ENCODE data around the gene TRIP10.
A peak's percentile ranks its signal among the peaks of the same experiment; 100 is the strongest.
"Not testable (repeated sequence)": the region's sequence is repeated elsewhere in the genome, so short reads cannot be mapped to it uniquely, and the experiment has no call there.

TRIP10 gene, protein sequence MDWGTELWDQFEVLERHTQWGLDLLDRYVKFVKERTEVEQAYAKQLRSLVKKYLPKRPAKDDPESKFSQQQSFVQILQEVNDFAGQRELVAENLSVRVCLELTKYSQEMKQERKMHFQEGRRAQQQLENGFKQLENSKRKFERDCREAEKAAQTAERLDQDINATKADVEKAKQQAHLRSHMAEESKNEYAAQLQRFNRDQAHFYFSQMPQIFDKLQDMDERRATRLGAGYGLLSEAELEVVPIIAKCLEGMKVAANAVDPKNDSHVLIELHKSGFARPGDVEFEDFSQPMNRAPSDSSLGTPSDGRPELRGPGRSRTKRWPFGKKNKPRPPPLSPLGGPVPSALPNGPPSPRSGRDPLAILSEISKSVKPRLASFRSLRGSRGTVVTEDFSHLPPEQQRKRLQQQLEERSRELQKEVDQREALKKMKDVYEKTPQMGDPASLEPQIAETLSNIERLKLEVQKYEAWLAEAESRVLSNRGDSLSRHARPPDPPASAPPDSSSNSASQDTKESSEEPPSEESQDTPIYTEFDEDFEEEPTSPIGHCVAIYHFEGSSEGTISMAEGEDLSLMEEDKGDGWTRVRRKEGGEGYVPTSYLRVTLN

DNA sequence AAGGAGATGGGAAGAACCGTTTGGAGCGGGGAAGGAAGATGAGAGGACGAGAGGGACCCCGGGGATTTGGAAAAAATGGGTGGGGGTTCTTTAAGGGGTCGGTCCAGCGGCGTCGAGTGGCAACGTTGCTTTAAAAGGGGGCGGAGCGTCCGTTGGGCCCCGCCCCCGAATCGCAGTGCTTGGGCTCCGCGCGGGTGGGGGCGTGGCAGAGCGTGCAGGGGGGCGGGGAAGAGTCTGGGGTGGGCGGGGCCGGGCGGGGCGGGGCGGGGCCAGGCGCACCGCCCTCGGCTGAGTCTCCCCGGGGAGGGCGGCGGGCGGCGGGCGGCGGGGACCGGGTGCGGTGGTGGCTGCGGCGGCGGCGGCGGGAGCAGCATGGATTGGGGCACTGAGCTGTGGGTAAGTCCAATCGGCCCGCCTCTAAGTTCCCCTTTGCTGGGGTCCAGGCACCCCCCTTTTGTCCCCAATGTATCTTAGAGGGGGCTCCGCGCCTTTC is at the start of gene TRIP10:
Gene TRIP10 (plus strand): TSS at position 291 of the 493 bp plus-strand sequence. CDS start 82 bp downstream, at position 373.
- peak; percentile 82 for DNase-seq

DNA sequence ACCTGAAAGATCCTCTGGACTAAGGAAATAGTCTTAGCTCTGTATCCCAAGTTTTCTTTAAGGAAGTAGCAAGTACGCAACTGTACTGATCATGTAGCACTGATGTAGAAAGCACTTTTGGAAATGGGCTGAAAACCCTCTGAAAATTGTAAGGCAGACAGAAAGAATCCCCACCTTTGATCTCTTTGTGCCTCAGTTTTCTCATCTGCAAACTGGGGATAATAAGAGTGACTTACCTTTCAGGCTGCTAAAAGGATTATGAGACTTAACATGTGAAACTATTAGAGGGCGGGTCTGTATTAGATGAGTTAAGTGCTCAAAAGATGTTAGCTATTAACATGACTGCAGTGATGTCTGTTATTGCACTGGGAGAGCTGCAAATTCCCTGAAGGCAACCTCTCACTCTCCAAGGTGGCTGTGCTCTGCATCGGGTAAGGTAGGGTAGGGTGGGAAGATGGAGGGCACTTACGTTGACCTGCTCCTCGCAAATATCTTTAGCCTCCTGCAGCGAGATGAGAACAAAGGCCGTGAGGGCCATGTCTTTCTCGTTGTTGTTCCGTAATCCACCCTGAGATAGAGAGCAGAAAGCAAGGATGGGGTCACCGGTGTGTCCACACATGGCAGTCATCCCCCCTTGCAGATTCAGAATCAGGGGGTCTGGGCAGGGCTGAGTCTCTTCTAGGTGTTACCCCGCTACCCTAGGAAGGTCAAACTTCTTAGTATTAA is 49.2 kb upstream of the TRIP10 start:
- no peak for DNase-seq

DNA sequence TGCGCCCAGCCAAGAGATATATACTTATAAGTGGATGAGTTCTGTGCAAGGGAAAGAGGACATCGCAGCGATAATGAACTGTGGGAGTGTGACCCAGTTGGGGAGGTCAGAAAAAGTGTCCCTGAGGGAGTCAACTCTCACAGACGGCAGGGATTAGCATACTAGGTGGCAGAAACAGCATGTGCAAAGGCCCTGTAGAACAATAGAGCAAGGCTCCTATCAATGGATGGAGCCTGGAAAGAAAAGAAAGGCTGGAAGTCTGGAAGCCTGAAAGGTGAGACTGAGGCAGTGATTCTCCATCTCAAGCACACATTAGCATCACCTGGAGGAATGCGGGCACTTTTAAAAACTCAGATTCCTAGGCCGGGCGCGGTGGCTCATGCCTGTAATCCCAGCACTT is 48.1 kb upstream of the TRIP10 start:
- DNase-seq, result no peak

DNA sequence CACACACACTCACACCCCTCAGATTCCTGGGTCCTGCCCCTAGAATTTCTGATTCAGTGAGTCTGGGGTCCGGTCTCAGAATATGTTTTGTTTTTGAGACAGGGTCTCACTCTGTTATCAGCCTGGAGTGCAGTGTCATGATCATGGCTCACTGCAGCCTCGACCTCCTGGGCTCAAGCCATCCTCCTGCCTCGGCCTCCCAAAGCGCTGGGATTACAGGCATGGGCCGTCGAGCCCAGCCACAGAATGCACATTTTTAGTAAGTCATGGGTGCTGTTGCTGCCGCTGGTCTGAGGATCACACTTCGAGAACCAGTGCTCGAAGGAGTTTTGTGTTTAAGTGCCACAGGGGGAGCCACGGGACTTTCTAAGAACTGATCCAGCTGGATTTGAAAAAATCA is 47.5 kb upstream of the TRIP10 start:
- DNase-seq, result no peak

DNA sequence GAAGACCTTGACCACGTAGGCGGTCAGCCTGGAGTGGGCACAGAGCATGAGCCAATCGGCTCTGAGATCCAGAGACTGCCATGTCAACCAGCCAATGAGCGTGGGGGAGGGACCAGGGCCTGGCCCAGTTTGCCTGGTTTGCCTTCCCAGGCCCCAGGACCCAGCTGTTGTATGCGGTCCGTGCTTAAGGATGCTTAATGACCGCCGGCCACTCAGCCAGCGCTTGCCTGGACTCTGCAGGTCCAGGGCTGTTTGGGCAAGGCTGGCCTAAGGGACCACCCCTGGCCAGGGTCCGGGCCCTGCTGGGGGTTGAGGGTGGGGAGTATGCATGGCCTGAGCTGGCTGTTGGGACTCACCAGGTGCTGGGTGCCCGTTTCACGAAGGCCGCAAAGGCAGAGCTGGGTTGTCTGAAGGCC is 46.4 kb upstream of the TRIP10 start:
- DNase-seq, result no peak

DNA sequence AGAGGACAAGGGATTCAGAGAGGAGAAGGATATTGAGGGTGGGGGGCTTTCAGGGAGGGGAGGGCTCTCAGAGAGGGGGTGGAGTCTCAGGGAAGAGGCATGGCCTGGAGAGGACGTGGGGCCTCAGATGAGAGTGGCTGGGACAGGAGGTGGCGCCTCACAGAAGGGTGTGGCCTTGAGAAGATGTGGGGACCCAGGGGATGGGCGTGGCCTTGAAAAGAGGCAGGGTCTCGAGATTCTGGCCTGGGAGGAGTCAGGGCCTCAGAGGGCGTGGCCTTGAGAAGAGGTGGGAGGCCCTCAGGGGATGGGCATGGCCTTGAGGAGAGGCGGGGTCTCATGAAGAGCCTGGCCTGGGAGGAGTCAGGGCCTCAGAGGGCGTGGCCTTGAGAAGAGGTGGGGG is 45.8 kb upstream of the TRIP10 start:
- no peak for DNase-seq

DNA sequence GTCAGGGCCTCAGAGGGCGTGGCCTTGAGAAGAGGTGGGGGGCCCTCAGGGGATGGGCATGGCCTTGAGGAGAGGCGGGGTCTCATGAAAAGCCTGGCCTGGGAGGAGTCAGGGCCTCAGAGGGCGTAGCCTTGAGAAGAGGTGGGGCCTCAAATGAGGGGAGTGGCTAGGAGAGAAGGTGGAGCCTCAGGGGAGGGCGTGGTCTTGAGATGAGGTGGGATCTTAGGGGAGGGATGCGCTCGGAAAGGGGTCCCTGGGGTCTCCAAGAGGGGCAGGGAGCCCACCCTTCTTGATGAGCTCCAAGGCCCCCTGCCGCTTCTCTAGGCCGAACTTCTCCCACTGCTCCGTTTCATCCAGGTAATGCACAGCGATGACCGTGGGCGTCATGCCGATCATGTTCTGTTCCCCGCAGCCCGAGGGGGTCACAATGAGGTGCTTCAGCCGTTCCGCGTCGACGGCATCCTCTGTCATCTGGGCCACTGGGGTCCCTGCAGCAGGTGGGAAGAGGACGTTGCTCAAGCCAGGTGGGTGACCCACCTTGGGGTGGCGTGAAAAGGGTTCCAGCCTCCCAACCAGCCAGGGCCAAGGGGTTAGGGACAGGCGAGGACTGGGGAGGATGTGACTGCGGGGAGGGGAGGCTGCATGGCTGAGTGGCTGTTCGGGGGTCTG is 45.2 kb upstream of the TRIP10 start:
- DNase-seq, result no peak

DNA sequence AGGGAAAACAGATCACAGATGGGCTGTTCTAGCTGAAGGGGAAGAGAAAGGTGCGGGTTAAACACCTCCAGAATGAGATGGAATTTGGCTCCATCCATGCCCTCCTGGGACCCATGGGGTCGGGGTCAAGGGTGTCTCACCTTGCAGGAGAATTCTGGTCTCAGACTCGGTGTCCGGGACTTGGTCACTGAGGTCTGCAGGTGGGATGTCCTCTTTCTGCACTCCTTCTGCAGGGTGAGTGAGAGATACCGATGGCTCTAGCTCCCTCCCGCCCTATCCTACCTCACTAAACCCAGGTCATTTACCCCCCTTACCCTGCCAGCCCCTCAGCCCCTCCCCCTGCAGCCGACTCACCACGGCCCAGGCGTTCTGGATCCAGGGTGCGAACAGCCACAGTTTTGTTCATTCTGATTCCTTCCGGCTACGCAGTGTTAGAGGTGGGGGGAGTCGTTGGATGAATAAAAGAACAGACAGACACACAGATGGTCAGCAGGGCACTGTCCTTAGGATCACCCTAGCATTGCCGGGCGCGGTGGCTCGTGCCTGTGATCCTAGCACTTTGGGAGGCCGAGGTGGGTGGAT is 43.1 kb upstream of the TRIP10 start:
- no peak for DNase-seq

DNA sequence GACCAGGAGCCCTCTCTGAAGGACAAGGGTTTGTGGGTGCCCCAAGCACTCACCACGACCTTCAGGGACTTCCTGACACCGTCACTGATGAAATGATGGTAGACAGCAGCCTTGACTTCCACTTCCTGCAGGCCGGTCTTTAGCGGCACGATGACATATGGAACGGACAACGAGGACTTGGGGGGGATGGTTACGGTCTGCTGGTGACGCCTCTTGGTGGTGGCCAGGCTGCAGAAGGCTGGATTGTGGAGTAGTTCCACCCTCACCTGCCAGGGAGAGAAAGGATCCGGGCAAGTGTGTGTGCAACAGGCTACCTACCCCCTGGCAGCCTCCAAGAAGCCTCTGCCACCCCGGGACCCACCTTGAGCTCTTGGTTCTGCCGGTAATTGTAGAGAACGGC is 42.2 kb upstream of the TRIP10 start:
- no peak for DNase-seq

DNA sequence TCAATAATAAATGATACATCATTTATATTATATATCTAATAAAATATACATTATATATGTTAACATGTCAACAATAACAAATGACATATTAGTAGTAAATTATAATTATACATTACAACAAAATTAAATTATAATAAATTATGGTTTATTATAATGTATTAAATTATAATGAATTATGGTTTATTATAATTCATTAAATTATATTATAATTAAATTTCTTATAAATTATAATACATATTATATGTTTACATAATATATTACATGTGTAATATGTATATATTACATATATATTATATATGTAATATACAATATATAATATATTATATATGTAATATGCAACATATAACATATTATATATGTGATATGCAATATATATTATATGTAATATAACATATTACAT is 39.5 kb upstream of the TRIP10 start:
- no peak for DNase-seq

DNA sequence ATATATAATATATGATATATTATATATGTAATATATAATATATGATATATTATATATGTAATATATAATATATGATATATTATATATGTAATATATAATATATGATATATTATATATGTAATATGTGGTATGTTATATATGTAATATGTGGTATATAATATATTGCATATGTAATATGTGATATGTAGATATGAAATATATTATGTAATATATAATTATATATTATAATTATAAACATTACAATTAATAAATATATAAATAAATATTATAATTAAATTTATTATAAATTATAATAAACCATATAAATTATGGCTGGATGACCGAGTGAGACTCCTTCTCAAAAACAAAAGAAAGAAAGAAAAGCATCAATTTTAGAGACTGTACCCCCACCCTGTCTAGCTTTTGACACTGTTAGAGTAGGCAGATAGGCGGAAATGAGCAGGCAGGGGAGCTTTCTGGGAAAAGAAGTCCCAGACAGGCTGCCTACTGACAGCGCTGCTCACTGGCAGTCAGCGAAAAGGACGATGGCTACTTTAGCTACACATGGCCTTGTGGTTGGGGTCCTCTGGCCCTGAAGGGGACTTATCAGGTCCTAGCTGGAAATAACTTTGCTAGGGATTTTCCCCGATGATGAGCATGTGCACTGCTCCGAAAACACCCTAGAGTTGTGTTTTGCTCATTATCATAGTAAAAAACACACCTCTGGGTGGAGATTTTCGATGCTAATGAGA is 38.7 kb upstream of the TRIP10 start:
- no peak for DNase-seq

DNA sequence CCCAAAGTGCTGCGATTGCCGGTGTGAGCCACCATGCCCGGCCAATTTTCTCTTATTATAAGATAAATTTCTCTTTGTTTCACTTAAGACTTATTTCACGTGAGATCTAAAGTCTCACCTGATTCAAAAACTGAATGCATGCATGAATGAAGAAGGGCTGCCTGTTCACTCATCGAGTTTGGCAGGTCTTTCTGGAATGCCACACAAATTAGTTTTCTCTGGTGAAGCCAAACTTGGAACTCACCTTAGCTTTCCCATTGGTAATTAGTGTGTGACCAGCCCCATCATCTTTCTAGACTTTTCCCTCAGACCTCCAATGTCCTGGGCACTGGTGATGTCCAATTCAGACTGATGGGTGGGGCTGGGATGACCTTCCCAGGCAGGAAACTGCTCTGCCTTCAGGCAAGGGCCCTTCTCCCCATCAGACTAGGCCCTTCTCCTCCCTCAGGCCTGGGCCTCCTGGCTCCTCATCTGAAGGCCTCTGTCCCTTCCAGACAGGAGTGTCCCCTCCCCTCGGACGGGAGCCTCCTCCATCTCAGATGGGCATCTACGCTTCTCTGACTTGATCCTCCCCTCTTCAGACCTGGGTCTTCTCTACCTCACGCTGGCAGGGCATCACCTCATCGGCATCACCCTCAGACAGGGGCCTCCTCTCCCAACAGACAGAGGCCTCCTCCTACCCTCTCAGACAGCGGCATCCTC is 33.4 kb upstream of the TRIP10 start:
- no peak for DNase-seq

DNA sequence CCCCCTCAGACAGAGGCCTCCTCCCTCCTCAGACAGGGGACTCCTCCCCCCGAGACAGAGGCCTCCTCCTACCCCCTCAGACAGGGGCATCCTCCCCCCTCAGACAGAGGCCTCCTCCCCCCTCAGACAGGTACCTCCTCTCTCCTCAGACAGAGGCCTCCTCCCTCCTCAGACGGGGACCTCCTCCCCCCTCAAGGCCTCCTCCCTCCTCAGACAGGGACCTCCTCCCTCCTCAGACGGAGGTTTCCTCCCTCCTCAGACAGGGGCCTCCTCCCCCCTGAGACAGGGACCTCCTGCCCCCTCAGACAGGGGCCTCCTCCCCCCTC is 32.9 kb upstream of the TRIP10 start:
- no peak for DNase-seq

DNA sequence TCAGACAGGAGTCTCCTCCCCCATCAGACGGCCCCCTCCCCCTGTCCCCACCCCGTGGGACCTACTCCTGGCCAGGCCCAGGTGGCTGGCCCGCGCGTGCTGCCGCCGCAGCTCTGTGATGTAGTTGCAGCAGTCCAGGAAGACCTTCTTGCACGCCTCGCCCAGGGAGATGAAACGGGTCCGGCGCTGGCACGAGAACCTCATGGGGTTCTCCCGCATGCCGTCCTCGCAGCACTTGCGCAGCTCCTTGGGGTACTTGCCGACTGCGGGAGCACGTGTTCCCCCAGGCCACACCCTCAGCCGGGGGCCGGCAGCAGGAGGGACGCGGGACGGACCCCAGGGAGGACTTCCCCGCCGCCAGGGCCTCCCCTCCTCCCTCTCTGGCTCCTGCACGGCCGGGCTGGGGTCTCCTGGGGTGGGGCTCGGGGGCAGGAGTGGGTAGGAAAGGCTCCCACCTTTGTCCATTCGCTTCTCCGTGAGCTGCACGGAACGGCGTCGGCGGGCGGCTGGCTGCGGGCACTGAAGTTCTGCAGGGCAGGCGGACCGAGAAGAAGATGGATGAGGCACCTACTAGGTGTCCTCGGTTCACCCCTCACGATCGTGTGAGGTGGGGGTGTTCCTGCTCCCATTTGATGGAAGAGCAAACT is 32.3 kb upstream of the TRIP10 start:
- DNase-seq, result no peak

DNA sequence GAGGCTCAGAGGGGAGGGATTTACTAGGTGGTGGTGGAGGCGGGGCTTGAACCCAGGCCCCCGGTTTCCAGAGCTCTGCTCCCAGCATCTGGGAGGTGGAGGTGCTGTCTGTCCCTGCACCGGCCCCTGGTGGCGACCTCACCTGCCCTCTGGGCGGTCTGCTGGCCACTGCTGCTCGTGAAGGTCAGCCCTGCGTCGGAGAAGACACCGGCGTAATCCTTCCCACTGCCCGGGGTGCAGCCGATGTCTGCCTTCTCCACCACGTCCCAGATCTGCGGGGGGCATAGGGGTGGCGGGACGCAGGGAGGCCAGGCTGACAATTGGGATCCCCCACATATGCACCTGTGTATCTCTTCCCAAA is 31.8 kb upstream of the TRIP10 start:
- DNase-seq, result no peak

DNA sequence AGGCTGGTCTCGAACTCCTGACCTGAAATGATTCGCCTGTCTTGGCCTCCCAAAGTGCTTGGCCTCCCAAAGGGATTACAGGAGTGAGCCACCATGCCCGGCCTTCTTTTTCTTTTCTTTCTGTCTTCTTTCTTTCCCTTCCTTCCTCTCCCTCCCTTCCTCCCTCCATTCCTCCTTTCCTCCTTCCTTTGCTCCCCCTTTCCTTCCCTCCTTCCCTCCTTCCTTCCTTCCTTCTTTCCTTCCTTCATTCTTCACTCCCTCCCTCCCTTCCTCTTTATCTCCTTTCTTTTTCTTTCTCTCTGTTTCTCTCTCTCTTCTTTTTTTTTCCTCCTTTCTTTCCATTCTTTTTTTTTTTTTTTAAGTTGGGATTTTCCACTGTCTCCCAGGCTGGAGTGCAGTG is 31.1 kb upstream of the TRIP10 start:
- DNase-seq, result no peak

DNA sequence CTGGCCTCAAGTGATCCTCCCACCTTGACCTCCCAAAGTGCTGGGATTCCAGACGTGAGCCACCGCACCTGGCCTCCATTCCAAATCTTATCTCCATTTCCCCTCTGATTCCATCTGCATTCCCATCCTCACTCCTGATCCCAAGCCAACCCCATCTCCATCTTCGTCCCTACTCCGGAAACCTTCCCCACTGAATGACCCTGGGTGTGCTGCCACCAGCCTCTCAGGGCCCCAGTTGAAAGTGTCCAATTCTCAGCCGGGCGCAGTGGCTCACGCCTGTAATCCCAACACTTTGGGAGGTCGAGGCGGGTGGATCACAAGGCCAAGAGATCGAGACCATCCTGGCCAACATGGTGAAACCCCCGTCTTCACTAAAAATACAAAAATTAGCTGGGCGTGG is 30.6 kb upstream of the TRIP10 start:
- not testable (repeated sequence) for DNase-seq

DNA sequence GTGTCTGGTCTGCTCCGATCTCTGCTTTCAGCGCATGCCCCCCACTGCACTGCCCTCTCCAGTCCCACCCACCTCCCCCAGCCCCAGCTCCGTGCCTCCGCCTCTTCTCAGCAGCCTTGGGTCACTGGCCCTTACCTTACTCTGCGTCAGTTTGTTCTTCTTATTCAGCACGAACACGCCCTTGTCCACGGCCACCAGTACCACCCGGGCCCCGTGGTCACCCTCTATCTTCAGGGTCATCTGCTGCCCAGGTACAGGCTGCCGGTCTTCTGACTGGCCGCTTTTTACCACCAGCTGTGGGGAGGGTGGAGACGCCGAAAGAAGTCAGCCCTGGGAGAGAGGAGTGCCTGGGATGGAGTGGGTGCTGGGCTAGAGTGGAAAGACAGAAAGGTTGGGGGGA is 29.9 kb upstream of the TRIP10 start:
- no peak for DNase-seq

DNA sequence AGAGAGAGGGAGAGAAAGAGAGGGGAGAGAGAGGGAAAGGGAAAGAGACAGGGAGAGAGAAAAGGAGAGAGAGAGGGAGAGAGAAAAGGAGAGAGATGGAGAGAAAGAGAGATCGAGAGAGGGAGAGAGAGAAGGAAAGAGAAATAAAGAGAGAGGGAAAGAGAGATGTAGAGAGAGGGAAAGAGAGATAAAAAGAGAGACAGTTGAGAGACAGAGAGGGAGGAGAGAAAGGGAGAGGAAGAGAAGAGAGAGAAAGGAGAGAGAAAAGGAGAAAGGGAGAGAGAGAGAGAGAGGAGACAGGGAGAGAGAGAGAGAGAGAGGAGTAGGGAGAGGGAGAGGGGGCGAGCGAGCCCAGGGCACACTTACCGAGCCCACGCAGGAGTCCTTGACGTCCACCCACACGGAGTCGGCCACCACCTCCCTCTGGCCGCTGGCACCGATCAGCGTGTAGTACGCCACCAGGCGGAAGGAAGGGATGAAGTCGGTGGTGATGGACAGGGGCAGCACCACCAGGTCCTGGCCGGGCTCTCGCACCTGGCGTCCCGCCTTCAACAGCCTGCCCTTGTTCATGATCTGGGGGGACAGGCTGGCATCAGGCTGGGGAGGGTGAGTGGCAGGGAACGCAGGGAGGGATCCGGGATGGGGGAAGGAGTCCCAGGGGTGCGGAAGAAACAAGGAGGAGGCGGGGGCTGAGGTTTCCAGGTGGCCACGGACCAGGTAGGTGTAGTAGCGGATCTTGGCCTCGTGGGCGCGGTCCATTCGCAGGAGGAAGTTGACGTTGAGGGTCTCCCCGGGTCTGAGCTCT is 29.0 kb upstream of the TRIP10 start:
- DNase-seq, result no peak

DNA sequence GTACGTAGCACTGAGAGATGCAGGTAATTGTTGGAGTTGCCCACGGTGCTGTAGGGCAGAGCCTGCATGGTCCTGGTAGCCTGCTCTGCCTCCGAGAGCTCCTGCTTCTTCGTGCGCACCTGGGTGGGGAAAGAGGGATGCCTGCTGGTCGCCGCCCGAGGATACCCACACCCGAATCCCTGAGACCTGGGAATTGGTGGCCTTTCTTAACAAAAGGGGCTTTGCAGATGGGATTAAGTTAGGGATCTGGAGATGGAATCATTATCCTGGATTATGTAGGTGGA is 28.5 kb upstream of the TRIP10 start:
- no peak for DNase-seq

DNA sequence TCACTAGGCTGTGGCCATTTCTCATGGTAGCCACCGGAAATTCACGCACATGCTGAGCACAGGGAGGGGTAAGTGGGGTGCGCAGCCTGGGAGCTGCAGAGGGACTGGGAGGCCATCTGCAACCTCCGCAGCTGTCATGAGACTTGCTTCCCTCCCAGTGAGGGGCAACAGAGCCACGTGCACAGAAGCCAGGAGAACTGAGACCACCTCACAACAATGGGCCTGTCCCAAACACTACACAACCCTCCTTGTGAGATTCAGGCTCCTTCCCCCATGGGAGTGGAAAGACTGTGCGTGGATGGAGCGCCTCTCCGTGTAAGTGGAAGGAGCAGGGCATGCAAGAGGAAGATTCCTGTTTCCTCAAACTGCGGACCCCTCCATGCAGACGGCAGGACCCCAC is 27.9 kb upstream of the TRIP10 start:
- DNase-seq, result no peak

Measured in activated effector memory CD4-positive, alpha-beta T cell treated with Interleukin-2 at 50 U/mL for 16 hours (primary cell).